ENCODE measurements around the gene CFAP20DC.
A peak's percentile ranks its signal among the peaks of the same experiment; 100 is the strongest.
"Not testable (repeated sequence)": the region's sequence is repeated elsewhere in the genome, so short reads cannot be mapped to it uniquely, and the experiment has no call there.

CFAP20DC gene

GRCh38 chr3:58965865-58966264 lies 84.0 kb downstream of the CFAP20DC start:
- DNase-seq (ENCODE audit: low read depth in 2 of 3, low spot score in 1 of 3): no peak

DNA sequence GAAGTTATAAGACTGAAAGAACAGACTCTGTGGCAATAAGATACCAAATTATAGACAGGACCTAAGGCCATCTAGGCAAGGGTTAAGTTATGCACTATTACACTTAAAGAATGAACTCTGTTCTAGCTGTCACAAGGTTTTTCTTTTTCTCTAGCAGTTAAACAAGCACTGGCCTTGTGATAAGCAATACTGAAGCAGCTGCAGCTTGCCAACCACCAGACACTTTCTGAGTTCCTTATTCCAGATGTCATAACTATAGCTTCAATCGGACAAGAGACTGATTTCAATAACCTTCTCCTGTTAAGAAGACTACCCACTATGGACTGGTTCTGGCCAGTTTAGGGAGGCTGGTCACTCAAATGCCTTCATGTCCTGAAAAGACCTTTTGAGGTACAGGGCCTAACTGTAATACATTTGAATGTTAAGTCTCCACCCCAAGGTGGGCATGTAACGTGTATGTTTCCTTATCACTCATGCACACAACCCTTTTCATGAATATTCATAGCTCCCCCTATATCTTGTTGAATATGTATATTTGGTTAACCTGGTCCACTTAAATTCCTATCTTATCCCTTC lies 85.8 kb downstream of the CFAP20DC start:
- DNase-seq (ENCODE audit: low read depth in 2 of 3, low spot score in 1 of 3): no peak

DNA sequence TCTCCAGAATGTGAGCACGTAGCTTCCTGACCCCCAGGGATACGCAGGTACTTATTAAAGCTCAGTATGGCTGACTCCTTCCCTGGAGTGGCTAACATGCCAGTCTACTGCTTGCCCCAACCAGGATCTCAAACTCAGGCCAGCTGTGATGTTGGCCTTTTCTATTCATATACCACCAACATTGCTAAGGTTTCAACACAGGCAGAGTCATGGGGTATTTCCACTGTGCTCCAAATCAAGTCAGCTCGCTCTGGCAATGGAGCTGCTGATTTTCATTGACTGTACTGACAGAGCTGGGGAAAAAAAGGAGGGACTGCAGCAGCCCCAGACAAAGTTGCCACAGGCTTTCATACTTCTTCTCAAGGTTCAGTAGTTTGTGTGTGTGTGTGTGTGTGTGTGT lies 87.0 kb downstream of the CFAP20DC start:
- DNase-seq (ENCODE audit: low read depth in 2 of 3, low spot score in 1 of 3): no peak

- no peak for DNase-seq (ENCODE audit: low read depth in 2 of 3, low spot score in 1 of 3)
These were observed 87.7 kb downstream of the CFAP20DC start for GRCh38 chr3:58962040-58962651.

- no peak for DNase-seq (ENCODE audit: low read depth in 2 of 3, low spot score in 1 of 3)
These were observed 94.5 kb downstream of the CFAP20DC start for GRCh38 chr3:58955308-58955707.

DNA sequence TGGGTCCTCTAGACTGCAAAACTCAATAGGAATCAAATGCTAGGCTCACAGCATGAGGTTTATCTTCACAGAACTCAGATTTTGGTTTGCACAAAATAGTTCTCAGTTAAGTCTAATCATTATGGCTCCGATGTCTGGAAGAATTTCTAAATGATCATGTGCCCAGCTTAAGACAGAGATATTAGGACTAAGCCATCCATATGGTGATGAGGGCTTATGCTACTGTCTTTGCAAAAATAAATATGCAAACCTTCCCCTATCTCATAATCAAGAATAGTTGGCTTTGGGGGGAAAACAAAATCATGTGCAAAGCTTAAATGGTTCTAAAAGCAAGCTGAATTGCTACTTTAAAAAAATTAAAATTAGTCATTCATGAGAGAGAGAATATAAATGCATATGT lies 96.5 kb downstream of the CFAP20DC start:
- DNase-seq (ENCODE audit: low read depth in 2 of 3, low spot score in 1 of 3): no peak

DNA sequence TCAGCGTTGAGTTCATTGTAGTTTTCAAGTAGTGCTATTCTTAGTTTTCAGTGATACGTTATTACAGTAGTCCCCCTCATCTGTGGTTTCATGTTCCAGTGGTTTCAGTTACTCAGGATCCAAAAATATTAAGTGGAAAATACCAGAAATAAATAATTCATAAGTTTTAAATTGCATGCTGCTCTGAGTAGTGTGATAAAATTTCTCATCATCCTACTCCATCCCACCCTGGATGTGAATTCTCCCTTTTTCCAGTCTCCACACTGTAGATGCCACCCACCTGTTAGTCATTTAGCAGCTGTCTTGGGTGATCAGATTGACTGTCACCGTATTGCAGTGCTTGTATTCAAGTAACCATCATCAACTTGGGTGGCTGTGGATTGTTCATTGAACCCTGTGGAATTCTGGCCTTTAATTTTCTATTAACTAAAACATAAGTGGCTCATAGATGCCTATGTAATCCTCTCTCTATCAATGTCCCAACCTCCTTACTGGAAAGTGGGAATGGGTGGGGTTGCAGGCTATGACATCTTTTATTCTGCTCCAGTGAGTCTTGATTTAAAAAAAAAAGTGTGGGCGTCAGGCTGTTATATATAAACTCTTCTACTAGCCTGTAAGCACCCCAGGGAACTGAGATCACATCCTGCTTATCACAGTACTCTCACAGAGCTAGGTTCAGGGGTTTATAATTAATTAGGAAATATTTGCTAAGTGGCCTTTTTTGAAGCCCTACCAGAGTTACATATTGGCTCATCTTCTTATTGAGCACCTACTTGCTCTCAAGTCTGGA lies 97.5 kb downstream of the CFAP20DC start:
- DNase-seq (ENCODE audit: low read depth in 2 of 3, low spot score in 1 of 3): no peak

- no peak for DNase-seq (ENCODE audit: low read depth in 2 of 3, low spot score in 1 of 3)
These were observed 101.8 kb downstream of the CFAP20DC start for GRCh38 chr3:58948018-58948417.

DNA sequence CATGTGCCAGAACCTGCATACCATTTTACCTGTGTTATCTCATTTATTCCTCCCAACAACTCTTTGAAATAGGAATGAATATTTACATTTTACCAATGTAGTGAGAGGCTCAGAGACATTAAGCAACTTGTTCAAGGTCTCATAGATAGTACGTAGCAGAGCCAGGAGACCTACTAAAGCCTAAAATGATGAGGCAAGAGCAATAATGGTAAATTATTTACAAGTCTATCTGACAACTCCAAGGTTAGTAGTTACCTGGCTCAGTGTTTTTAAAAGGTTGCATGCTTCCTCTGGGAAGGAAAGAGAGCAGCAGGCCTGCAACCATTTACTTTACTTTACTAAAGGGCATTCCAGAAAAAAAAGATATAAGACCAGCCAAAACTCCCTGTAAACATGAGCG lies 103.0 kb downstream of the CFAP20DC start:
- DNase-seq (ENCODE audit: low read depth in 2 of 3, low spot score in 1 of 3): no peak

DNA sequence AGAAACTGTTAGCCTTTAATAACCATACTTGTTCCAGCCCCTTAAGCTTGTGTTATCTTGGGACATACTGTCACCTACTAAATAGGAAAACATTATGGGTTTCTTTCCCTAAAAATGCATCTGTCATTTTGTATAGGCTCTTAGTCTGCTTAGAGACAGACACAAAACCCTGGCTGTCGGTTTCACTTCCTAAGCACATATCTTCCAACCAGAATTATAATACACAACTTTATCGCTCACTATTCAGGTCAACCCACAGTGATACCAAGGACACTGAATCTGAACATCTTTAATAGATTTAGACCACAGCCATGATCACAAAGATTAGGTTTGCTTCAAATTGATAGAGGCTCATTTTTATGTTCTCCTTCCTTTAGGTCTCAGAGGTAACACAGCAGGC lies 111.8 kb downstream of the CFAP20DC start:
- DNase-seq (ENCODE audit: low read depth in 2 of 3, low spot score in 1 of 3): no peak

DNA sequence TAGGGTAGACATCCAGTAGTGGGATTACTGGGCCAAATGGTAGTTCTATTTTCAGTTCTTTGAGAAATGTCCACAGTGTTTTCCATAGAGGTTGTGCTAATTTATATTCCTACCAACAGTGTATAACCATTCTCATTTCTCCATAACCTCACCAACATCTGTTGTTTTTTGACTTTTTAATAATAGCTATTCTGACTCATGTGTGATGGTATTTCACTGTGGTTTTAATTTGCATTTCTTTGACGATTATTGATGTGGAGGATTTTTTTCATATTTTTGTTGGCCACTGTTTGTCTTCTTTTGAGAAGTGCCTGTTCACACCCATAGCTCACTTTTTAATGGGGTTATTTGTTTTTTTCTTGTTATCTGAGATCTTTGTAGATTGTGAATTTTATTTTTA lies 125.2 kb downstream of the CFAP20DC start:
- DNase-seq (ENCODE audit: low read depth in 2 of 3, low spot score in 1 of 3): no peak

DNA sequence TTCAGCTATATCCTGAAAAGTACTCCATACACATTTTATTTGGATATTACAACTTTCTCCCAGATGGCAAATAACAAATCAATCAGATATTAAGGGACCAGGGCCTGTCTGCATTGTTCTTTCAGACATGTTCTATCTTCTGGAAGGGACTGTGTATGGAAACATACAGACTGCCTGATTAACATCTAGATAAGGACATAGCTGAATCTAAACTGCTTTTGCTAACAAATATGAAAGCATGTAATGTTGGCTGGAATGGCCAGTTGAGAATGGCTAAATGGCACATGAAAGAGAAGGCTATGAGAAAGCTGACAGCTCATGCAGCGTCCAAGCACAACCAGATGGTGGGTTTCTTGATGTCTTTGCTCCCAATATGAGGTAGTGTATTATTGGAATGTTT lies 149.4 kb downstream of the CFAP20DC start:
- DNase-seq (ENCODE audit: low read depth in 2 of 3, low spot score in 1 of 3): no peak

DNA sequence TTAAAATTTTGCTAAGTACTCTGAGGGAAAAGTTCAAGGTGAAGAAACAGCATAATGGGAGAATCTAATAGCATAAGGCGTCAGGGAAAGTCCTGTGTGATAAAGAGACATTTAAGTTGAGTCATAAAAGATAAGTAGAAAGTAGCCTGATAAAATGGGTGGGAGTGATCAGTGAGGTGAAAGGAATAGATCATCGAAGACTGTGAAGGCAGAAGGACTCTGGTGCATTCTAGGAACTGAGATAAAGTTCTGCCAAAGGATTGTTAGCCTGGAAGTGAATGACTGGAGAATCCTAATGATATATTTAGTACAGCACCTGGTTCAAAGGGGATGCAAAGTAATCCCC lies 149.9 kb downstream of the CFAP20DC start:
- no peak for DNase-seq (ENCODE audit: low read depth in 2 of 3, low spot score in 1 of 3)

- peak in 2 of 3 donors; percentile 3 to 24 for DNase-seq (ENCODE audit: low read depth in 2 of 3, low spot score in 1 of 3)
These were observed 150.5 kb downstream of the CFAP20DC start for GRCh38 chr3:58899159-58899952.

DNA sequence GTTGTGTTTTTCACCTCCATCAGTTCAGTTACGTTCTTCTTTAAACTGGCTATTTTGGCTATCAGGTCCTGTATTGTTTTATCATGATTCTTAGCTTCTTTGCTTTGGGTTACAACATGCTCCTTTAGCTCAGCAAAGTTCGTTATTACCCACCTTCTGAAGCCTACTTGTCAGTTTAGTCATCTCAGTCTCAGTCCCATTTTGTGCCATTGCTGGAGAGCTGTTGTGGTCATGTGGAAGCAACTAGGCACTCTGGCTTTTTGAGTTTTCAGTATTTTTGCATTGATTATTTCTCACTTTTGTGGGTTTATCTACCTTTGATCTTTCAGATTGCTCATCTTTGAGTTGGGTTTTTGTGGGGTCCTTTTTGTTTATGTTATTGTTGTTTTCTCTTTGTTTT lies 151.3 kb downstream of the CFAP20DC start:
- no peak for DNase-seq (ENCODE audit: low read depth in 2 of 3, low spot score in 1 of 3)

DNA sequence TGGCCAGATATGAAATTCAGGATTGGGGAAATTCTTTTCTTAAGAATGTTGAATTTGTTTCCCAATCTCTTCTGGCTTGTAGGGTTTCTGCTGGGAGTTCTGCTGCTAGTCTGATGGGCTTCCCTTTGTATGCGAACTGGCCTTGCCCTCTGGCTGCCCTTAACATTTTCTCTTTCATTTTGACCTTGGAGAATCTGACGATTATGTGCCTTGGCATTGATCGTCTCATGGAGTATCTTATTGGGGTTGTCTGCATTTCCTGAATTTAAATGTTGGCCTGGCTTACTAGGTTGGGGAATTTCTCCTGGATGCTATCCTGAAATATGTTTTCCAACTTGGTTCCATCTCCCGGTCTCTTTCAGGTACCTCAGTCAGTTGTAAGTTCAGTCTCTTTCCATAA lies 152.2 kb downstream of the CFAP20DC start:
- no peak for DNase-seq (ENCODE audit: low read depth in 2 of 3, low spot score in 1 of 3)

DNA sequence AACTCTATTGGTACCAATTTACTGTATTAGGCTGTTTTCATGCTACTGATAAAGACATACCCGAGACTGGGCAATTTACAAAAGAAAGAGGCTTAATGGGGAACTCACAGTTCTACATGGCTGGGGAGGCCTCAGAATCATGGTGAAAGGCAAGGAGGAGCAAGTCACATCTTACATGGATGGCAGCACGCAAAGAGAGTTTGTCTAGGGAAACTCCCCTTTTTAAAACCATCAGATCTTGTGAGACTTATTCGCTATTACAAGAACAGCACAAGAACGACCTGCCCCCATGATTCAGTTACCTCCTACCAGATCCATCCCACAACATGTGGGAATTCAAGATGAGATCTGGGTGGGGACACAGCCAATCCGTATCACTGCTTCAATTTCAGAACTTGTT lies 154.1 kb downstream of the CFAP20DC start:
- DNase-seq (ENCODE audit: low read depth in 2 of 3, low spot score in 1 of 3): not testable (repeated sequence)

DNA sequence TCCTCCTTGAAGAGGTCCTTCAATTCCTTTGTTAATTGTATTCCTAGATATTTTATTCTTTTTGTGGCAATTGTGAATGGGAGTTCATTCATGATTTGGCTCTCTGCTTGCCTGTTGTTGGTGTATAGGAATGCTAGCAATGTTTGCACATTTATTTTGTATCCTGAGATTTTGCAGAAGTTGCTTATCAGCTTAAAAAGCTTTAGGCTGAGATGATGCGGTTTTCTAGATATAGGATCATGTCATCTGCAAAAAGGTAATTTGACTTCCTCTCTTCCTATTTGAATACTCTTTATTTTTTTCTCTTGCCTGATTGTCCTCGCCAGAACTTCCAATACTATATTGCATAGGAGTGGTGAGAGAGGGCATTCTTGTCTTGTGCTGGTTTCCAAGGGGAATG lies 157.3 kb downstream of the CFAP20DC start:
- DNase-seq (ENCODE audit: low read depth in 2 of 3, low spot score in 1 of 3): not testable (repeated sequence)

DNA sequence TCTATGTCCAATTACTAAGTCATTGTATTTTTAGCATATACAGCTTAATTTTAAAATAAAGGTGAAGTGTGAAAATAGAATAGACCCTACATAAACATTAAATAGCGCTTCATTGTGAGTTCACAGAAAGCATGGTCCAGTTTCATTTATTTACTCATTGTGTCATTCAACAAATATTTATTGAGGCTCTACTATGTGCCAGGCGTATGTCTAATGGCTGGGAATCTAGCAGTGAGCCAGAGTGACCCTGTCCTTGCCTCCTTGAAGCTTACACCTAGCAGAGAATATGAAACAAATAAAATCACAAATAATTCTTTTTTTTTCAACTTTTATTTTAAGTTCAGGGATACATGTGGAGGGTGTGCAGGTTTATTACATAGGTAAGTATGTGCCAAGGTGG lies 161.7 kb downstream of the CFAP20DC start:
- DNase-seq (ENCODE audit: low read depth in 2 of 3, low spot score in 1 of 3): no peak

GRCh38 chr3:58884453-58884852 lies 165.4 kb downstream of the CFAP20DC start:
- DNase-seq (ENCODE audit: low read depth in 2 of 3, low spot score in 1 of 3): no peak

DNA sequence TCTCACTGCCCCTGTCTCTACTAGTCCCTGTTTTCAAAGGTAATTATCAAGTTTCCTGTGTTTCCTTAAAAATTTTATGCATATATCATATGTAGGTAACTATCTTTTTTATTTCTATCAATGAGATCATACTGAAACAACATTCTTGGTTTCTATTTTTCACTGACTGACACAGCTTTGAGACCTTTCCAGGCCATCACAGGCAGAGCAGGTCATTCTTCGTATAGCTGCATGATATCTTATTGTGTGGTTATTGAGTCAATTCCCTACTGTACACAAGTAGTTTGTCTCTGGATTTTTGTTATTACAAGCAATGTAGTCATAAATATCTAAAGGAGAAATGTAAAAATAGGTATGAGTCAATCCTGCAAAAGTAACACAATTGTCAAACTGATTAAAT lies 169.6 kb downstream of the CFAP20DC start:
- DNase-seq (ENCODE audit: low read depth in 2 of 3, low spot score in 1 of 3): no peak

- no peak for DNase-seq (ENCODE audit: low read depth in 2 of 3, low spot score in 1 of 3)
These were observed 175.0 kb downstream of the CFAP20DC start for GRCh38 chr3:58874795-58875194.
